ENCODE results near the gene SYNCRIP. TPM values are rescaled to one million over a fixed set of nuclear protein-coding genes. Genes with fewer than 3 reads are reported as not detected.

The SYNCRIP gene
- total and polyA plus RNA-seq, 2 donors from 2014 or later: 26.5 to 109 TPM

- no peaks in the 10 kb centered on the region for H3K9me3 ChIP-seq (ENCODE audit: control insufficient read depth in 2 of 3, insufficient read depth in 1 of 3, low read length in 3 of 3)
- no peak for TF ChIP-seq CTCF (IDR thresholded peaks at IDR 0.05; ENCODE audit: borderline replicate concordance, extremely low read depth, insufficient read depth)
- H3K4me1 ChIP-seq (ENCODE audit: control insufficient read depth in 2 of 3, insufficient read depth in 2 of 3, low read depth in 1 of 3, low read length in 3 of 3): peaks cover 0 to 19% (median 5%) of the 10 kb centered on the region in 3 donors
- H3K9ac ChIP-seq (ENCODE audit: low read length in 3 of 3): no peak overlapping the region
- H3K36me3 ChIP-seq (ENCODE audit: control insufficient read depth in 2 of 3, insufficient read depth in 3 of 3, low read length in 3 of 3): no peaks in the 10 kb centered on the region
- DNase-seq (no peak), FAIRE-seq (no peak)
- H3K4me3 ChIP-seq (ENCODE audit: low read length in 3 of 3): no peak overlapping the region
- no peaks in the 10 kb centered on the region for H3K27me3 ChIP-seq (ENCODE audit: control insufficient read depth, insufficient read depth, low read length)
- intact Hi-C loops (cut with DNase I): no loop called here
- no peak overlapping the region for H3K27ac ChIP-seq (ENCODE audit: low read depth in 2 of 2, low read length in 2 of 2)
Measured at GRCh38 chr6:85680388-85680787, 37.7 kb upstream of the SYNCRIP start.

GRCh38 chr6:85679445-85680123 lies 36.9 kb upstream of the SYNCRIP start:
- FAIRE-seq: no peak
- H3K4me3 ChIP-seq (ENCODE audit: low read length in 3 of 3): peak overlapping the region; percentile 35 to 75 (median 69)
- H3K4me1 ChIP-seq (ENCODE audit: control insufficient read depth in 2 of 3, insufficient read depth in 2 of 3, low read depth in 1 of 3, low read length in 3 of 3): peaks cover 0 to 21% (median 13%) of the 10 kb centered on the region in 3 donors
- H3K9me3 ChIP-seq (ENCODE audit: control insufficient read depth in 2 of 3, insufficient read depth in 1 of 3, low read length in 3 of 3): no peaks in the 10 kb centered on the region
- no peaks in the 10 kb centered on the region for H3K27me3 ChIP-seq (ENCODE audit: control insufficient read depth, insufficient read depth, low read length)
- DNase-seq: no peak
- peak overlapping the region; percentile 4 to 68 (median 24) for H3K9ac ChIP-seq (ENCODE audit: low read length in 3 of 3)
- peaks cover 0 to 2% (median 0%) of the 10 kb centered on the region in 3 donors for H3K36me3 ChIP-seq (ENCODE audit: control insufficient read depth in 2 of 3, insufficient read depth in 3 of 3, low read length in 3 of 3)
- TF ChIP-seq CTCF (IDR thresholded peaks at IDR 0.05; ENCODE audit: borderline replicate concordance, extremely low read depth, insufficient read depth): no peak
- H3K27ac ChIP-seq (ENCODE audit: low read depth in 2 of 2, low read length in 2 of 2): peak overlapping the region in 1 of 2 donors; percentile 74
- intact Hi-C loops (cut with DNase I): no loop called here

- Histone ChIP-seq H3K4me1 (ENCODE audit: control insufficient read depth in 2 of 3, insufficient read depth in 2 of 3, low read depth in 1 of 3, low read length in 3 of 3) (peaks cover 0 to 21% (median 15%) of the 10 kb centered on the region in 3 donors), H3K27ac (ENCODE audit: low read depth in 2 of 2, low read length in 2 of 2) (peak overlapping the region; percentile 86 to 92), H3K4me3 (ENCODE audit: low read length in 3 of 3) (peak overlapping the region; percentile 88 to 99 (median 99)), H3K36me3 (ENCODE audit: control insufficient read depth in 2 of 3, insufficient read depth in 3 of 3, low read length in 3 of 3) (peaks cover 0 to 2% (median 0%) of the 10 kb centered on the region in 3 donors), H3K9me3 (ENCODE audit: control insufficient read depth in 2 of 3, insufficient read depth in 1 of 3, low read length in 3 of 3) (no peaks in the 10 kb centered on the region), H3K9ac (ENCODE audit: low read length in 3 of 3) (peak overlapping the region; percentile 68 to 98 (median 98)), H3K27me3 (ENCODE audit: control insufficient read depth, insufficient read depth, low read length) (no peaks in the 10 kb centered on the region)
- intact Hi-C loops (cut with DNase I): no loop called here
- FAIRE-seq (no peak), DNase-seq (peak; percentile 99)
- TF ChIP-seq CTCF (IDR thresholded peaks at IDR 0.05; ENCODE audit: borderline replicate concordance, extremely low read depth, insufficient read depth): no peak
Measured at GRCh38 chr6:85678602-85679444, 36.1 kb upstream of the SYNCRIP start.
